ENCODE data around the gene CCR6.
"Not testable (repeated sequence)": the region's sequence is repeated elsewhere in the genome, so short reads cannot be mapped to it uniquely, and the experiment has no call there.

The CCR6 gene

DNA sequence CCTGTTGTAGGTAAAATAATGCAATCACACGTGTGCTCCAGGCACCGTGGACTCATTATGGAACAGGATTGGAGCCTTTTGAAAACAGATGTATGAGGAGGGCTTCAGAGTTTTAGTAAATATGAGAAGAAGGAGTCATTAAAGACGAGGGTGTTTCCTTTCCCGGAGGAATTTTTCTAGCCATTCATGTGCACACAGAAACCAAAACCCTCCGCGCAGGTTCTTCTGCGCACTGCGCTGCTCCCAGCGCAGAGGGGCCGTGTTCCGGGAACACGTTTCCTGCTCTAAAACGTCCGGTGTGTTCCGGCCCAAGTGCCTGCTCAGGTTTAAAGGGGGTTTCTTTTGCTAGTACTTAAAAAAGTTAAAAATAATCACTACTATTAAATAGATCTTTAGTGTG is 23.2 kb downstream of the CCR6 start:
- DNase-seq: no peak

DNA sequence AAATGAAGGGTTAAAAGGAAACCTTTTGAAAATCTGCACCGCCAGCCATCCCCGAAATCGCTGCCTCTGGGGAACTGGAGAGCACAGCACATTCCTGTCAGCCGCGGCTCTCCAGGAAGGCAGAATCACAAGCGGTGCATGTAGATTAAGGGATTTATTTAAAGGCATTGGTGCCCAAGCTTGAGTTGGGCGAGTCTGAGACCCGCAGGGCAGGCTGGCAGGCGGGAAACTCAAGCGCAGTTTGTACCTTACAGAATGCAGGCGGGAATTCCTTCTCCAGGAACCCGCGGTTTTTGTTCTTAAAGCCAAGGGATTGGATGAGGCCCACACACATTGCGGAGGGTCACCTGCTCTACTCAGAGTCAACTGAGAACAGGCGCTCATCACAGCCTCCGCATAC is 24.1 kb downstream of the CCR6 start:
- no peak for DNase-seq

DNA sequence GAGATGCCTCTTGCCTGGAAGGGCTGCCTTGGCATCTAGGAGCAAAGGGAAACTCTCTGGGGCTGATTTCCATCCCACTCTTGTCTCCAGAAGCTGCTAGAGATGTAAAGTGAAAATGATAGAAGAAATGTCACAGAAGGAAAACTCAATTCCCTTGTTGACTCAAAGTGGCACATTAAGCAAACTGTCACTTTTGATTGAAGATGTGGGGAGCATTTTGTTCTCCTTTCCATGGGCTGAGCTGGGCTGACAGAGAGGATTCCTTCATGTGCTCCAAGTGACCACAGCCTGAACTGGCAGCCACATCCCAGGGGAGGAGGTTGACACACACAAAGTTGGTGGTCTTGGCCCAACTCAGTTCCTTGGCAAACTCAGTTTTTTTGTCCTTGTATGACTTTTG is 25.1 kb downstream of the CCR6 start:
- no peak for DNase-seq

DNA sequence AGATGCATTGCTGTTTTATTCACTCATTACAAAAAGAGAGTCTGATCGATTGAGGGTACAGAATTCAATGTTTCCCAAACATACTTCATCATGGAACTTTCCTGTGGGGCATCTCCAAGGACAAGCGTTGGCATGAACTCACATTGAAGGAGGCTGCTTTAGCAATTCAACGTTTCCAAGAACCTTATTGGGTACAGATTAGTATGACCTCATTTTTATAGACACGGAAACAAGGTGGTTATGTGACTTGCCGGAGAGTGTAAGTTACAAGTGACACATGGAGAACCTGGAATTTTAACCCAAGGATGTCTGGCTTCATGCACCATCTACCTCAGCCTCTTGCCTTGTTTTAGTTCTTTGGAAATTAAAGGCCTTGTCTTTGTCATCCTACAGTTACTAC is 26.1 kb downstream of the CCR6 start:
- DNase-seq: no peak

DNA sequence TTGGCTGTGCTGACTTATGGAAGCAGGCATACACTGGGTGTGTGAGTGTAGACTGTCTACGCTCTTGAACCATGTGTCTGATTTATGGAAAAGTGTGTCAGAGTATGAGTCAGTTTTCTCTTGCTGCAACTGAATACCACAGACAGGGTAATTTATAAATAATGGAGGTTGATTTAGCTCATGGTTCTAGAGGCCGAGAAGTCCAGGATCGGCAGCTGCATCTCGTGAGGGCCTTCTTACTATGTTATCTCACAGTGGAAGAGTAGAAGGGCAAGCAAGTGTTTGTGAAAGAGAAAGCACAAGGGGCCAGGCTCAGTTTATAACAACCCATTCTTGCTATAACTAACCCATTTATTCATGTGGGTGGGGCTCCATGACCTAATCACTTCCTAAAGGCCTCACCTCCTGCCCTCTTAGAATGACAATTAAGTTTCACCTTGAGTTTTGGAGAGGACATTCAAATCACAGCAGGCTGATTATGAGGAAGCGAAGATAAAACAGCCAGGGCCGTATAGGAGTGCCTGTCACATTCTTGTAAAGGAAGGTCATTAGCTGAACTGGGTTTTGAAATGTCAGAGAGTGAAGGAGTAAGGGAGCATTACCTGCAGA is 28.1 kb downstream of the CCR6 start:
- DNase-seq: peak; percentile 12

DNA sequence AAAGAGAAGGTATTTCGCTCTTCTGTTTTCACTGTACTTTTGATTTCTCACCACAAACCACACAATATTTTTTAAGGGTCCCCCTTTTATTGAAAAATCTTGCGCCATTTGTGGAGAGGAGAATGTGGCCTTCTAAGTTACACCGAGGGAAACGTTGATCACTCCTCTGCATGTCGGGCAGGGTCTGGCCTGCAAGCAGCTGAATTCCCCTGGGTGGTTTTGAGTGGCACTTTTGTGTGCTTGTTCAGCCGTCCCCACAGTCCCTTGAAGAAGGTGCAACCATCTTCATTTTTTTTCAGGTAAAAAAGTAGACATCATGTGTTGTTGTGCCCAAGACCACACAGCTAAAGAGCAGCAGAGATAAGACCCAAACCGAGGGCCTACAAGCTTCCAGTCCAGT is 28.8 kb downstream of the CCR6 start:
- no peak for DNase-seq

DNA sequence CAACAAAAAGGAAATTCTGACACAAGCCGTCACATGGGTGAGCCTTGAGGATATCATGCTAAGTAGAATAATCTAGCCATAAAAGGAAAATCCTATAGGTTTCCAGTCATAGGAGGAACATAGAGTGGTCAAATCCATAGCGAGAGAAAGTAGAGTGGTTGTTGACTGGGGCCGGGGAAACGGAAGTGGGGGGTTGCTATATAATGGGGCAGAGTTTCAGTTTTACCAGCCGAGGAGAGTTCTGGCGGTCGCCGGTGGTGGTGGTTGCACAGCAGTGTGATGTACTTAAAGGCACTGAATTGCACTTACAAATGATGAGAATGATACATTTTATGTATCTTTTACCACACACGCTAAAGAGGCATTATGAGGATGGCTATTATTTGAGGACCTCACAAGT is 30.0 kb downstream of the CCR6 start:
- DNase-seq: peak; percentile 15

DNA sequence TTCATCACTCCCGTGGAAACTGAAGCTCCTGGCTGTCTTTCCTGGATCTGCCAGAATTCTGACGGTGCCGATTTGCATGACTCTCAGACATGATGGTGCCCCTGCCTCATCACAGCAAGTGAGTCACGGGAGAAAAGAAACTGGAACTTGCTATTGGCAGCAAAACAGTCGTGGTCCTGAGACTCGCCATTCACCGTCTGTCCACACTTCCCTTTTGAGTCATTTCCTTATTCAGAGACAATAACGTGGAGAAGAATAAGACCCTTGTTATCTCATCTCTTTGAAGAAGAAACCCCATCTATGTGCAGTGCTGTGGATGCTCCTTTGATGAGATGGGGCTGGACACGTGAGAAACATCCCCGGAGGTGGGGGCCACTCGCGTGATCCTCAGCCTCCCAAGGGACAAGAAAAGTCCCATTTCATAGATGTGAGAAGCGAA is 30.6 kb downstream of the CCR6 start:
- DNase-seq: peak; percentile 9

DNA sequence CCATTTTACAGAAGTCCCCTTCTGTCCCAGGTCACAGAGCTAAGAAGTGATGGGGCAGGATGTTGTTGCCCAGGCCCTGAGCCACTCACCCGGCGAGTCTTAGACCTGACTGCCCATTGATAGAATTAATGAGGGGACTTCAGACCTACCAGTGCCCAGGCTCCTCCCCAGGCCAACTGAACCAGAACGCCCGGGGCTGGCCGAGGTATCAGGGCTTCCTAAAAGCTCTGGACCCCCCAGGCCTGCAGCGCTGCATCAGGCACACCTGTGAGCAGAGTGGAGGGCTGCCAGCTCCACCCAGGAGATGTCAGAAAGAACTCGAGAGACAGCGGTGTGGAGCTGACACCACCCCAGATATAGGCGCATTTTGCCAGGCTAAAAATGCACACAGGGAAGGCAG is 31.4 kb downstream of the CCR6 start:
- no peak for DNase-seq

DNA sequence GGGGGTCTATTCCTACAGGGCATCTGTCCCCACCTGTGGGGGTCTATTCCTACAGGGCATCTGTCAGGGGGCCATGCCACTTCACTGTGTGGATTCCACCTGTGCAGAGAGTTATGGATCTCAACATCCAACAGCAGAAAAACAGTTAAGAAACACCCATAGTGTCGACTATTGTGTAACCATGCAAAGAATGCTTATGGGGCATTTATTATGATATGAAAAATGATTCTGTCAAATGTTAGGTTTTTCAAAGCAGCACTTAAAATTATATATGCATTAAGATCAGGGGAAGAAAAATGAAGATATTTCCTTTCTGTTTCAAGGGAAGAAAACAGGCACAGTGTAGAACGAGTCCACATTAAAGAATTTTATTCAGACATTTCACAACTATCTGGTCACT is 32.0 kb downstream of the CCR6 start:
- no peak for DNase-seq

DNA sequence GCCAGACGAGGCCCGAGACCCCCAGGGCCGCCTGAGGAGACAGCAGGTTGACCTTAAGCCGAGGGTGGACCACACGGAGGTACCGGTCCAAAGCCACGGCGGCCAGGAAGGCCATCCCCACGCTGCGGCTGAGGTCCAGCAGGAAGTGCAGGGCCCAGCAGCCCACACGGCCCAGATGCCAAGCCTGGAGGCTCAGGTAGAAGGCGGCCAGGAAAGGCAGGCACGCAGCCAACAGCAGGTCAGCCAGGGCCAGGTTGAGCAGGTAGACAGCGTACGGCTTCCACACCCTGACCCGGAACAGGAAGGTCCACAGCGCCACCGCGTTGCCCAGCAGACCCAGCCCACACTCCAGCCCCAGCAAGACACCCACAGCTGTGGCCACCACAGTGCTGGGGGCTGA is 34.5 kb downstream of the CCR6 start:
- DNase-seq: no peak

DNA sequence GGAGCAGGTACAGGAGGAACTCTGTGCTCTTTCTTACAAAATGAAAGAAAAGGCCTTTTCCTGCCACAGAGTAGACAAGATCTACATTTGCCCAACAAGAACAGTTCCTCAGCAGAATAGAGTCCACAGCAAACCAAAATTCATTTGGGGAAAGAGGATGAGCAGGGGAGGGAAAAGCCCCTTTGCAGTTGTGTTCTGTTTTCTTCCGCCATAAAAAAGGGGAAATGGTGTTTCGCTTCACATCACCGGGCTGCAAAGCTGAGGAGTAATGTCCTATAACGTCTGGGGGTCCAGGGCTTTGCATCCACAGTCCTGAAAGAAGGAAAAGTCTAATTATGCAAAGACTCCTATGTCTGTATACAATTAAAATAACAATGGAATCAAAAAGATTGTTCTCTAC is 35.0 kb downstream of the CCR6 start, which contains the start of gene GPR31:
GPR31 (minus strand) TSS at position 118 of the 400 bp plus-strand sequence. CDS start 149 bp downstream, outside the sequence.
- no peak for DNase-seq

DNA sequence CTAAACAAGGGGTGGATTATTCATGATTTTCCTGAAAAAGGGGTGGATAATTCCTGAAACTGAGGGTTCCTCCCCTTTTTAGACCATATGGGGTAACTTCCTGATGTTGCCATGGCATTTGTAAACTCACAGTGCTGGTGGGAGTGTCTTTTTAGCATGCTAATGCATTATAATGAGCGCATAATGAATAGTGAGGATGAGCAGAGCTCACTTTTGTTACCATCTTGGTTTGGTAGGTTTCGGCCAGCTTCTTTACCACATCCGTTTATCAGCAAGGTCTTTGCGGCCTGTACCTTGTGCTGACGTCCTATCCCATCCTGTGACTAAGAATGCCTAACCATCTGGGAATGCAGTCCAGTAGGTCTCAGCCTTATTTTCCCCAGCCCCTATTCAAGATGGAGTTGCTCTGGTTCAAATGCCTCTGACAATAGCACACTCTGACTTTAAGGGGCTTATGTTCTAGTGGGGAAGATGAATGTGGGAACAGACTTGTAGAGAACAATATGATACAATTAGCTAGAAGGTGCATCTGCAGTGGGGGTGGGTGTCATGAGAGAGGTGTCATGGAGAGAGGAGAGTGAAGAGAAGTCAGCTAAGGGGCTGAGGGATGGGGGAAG is 39.1 kb downstream of the CCR6 start:
- DNase-seq: no peak

DNA sequence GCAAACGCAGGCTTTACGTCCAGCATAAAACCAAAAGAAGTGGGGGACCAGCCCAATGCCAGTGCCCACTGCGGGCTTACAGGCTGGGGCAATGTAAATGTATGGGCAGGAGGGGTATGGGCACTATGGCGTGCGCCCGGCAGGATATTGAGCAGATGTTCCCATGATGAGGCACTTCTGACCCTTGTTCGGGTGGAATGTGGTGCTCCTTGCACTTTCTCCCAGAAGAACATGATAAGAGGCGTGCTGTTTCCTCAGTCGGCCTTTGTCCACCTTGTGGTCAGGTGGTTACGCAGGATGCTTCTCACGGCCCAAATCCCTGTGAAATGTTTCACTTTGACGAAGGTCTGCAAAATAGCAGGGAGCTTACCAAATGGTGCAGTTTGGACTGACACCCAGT is 39.7 kb downstream of the CCR6 start:
- DNase-seq: no peak

DNA sequence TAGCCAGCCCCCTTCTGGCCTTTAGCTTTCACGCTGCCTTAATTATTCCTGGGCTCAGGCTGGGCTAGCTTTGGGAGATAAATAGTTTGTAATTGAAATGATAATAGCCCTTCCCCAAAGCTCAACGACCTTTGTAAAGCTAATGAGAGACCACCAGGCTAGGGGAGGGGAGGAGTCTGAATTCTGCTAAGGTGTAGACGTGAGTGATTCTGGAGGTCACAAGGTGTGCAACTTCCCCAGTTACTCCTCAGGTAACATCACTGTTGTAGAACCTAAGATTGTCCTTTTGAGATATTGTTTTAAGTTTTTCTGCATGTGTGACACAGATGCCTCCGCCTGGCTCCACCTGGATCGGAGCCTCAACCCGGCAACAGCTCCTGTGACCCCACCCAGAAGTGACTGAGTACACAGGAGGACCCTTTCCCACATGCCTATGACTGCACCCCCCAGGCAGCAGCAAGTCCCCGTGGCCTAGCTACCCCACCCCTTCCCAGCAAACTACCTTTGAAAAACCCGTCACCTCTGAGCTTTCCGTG is 40.6 kb downstream of the CCR6 start:
- no peak for DNase-seq

DNA sequence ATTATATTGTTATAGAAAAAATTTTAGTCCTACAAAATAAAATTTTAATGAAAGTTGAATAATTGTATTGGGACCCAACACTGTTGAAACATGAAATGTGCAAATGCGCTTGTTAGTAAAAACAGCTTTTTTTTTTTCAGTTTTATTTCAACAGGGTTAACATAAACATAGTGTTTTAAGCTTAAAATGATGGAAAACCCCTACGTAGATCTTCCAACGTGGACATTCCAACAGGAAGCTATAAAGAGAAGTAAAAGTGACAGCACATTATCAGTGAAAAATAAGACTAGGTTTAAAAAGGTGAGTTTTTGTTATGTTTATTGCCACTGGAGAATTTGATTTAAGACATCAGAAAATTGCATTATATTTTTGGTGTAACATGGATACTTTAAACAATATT is 41.4 kb downstream of the CCR6 start:
- no peak for DNase-seq

DNA sequence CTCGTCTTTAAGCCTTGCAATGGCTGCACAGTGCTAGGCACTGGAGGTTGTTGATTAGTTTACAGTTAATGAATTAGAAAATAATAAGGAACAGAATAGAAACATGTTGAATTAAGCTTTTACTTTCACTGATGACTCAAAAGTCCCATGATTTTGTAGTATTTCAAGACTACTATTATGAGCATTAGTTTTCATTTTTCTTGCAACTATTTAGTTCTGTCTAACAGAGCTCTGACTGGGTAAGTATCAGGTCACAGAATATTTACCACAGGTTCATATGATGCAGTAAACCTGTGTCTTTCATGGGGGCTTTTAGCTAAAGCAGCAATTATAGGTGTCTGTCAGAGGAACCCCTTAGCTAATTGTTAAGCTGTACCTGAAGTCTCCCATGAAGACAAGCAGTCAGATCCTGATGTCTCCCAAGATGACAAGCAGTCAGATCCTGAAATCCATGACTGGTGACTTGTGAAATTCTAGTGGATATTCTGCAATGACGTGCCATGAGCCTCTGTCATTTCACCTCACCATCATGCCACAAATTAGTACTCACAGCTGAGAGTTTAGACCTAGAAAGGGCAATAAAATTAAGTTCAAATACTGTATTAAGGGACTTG is 43.1 kb downstream of the CCR6 start:
- DNase-seq: no peak

DNA sequence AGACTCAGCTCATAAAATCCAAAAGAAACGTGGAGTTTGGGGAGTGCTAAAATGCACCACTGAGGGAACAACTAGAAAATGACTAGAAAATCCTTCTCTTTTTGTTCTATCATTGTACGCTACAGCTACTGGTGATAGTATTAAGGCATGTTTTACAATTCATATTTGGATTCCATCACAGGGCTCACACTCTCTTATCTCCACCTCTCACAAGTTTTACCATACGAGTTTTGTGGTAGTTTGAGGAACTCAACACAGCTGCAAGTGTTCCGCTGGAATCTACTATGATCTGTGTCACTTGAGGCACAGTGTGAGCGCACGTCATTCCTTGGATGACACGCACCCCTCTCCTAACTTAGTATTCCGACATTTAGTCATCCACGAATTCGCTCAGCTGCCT is 44.8 kb downstream of the CCR6 start:
- DNase-seq: not testable (repeated sequence)

DNA sequence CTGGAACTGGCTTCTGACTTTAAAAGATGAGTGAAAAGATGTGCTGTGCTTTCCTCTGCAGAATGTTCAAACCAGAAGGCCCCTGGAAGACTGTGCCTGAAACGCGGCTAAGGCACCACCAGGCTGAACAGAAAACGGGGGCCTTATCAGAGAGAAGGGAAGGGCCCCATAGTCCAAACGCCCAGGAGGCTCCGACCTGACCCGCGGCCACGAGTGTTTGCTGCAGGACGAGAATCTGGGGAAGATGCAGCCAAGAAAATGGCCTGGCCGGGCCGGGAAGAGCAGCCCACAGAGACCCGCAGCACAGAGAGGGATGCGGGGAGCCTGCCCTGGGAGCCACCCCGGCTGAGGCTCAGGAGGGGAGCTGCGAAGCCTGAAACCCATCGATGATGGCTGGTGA is 45.4 kb downstream of the CCR6 start:
- not testable (repeated sequence) for DNase-seq

DNA sequence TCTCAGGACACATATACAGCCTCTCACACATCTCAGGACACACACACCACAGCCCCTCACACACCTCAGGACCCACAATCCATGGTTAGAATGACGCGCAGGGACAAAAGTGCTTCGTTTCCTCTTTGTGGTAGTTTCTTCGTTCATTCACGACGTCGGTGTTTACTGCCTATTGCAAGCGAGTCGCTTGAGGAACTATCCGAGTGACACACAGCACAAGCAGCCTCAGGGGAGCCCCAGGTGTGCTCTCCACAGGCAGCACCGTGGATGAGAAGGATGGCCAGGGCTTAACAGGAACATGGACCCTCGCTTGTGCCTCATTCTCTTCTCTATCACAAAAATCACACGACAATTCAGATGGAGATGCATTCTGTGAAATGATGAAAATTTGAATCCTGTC is 47.0 kb downstream of the CCR6 start:
- DNase-seq: not testable (repeated sequence)

DNA sequence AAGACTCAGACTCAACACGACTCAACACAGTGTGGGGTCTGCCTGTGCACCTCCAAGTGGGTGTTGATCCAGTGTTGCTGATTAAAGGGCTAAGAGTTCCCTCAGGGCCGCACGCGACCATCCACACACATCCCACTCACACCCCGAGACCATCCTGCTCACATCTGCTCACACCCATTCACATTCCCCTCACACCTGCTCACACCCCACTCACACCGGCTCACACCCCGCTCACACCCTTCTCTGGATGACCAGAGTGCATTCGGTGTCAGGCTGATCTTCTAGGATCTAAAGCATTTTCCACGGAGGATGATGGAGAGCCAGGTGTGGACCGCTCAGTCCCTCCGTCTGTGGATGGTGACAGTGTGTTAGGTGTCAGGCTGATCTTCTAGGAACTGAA is 48.4 kb downstream of the CCR6 start:
- DNase-seq: not testable (repeated sequence)

DNA sequence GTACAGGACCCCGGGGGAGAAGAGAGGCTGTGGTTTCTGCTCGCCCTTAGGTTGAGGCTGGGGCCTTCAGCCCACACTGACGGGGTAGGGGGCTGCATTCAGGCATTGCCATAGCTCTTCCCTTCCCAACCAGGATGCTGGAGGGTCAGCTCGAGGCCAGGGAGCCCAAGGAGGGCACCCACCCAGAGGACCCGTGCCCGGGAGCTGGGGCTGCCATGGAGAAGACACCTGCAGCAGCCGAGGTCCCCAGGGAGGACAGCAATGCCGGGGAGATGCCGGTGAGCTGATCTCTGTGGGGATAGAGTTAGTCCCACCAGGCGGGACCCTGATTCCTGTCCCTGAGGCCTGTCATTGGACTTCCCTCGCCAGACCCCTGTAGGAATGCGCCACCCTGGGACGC is 49.1 kb downstream of the CCR6 start:
- not testable (repeated sequence) for DNase-seq

DNA sequence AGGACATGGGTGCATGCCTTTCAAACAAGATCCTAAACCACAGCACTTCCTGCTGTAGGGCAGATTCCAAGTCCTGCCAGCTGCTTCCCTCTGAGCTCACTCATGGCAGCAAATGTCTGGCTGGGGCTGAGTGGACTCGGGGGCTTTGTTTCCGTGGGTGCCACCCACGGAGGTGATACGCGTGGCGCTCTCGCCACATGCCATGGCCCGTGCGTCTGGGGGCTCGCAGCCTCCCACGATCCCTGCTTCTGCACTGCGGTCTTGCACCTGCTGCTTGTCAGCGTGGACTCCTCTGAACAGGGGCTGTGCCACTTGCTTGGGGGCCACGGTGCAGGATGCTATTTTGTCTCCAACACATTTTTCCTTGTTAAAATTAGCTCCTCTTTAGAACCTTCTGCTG is 54.4 kb downstream of the CCR6 start:
- not testable (repeated sequence) for DNase-seq

All from stimulated activated naive CD4-positive, alpha-beta T cell treated with Interleukin-2 at 50 U/mL for 16 hours (primary cell).